Lower leg skin (tissue), 3 donors: ENCODE results near the gene NEK1.

Experiments
- POLR2A ChIP-seq, 2 donors: fragments of 450-650 bp; IDR thresholded peaks; one replicate each; pipeline ENCODE4 v1.6.1; 2016 to 2017; ENCODE audit warnings: antibody characterized with exemption in 2 of 2, mild to moderate bottlenecking in 1 of 2, moderate library complexity in 1 of 2
- TF ChIP-seq, protein P1 (sequence below), 3 donors: fragments of 450-650 bp; IDR thresholded peaks; one replicate each; pipeline ENCODE4 v1.5.1; 2016; ENCODE audit warnings: antibody characterized with exemption in 3 of 3, mild to moderate bottlenecking in 3 of 3, moderate library complexity in 2 of 3

DNA sequence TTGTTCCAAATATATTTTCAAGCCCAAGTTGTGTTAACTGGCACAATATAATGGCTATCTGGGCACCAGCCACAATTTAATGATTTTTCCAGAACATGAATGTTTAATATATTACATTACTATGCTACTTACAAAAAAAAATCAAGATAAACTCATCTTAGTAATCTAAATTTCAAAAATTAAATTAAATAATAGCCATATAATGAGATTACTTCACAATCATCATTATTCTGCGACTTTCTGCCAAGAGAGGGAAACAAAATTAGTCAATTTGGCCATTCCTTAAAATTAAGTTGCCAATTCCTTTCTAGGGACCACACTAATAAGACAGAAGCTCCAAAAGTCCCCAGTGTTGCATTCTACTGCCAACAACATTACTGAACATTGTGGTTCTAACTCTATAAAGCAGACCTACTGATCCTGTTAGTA, 7.5 kb downstream of the NEK1 start:
- TF ChIP-seq, protein P1, sequence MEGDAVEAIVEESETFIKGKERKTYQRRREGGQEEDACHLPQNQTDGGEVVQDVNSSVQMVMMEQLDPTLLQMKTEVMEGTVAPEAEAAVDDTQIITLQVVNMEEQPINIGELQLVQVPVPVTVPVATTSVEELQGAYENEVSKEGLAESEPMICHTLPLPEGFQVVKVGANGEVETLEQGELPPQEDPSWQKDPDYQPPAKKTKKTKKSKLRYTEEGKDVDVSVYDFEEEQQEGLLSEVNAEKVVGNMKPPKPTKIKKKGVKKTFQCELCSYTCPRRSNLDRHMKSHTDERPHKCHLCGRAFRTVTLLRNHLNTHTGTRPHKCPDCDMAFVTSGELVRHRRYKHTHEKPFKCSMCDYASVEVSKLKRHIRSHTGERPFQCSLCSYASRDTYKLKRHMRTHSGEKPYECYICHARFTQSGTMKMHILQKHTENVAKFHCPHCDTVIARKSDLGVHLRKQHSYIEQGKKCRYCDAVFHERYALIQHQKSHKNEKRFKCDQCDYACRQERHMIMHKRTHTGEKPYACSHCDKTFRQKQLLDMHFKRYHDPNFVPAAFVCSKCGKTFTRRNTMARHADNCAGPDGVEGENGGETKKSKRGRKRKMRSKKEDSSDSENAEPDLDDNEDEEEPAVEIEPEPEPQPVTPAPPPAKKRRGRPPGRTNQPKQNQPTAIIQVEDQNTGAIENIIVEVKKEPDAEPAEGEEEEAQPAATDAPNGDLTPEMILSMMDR (IDR thresholded peaks at IDR 0.05): no peak
- TF ChIP-seq POLR2A (IDR thresholded peaks at IDR 0.05): no peak
